SK-N-SH (cell line): ENCODE results near the gene MACO1. TPM values are rescaled to one million over a fixed set of nuclear protein-coding genes. Genes with fewer than 3 reads are reported as not detected.

Source experiments
- CTCF ChIA-PET: fragments of 300-600, 350-600 bp; formaldehyde crosslinking; extraction: SDS; loops from one replicate; lab custom pipeline; 2021; lab: Yijun Ruan, JAX
- POLR2A ChIA-PET: fragments of 350-600 bp; sonication (Branson Sonifier 250); formaldehyde crosslinking; extraction: SDS; loops from one replicate; lab custom pipeline; 2020; ENCODE audit warnings: antibody characterized with exemption, inconsistent platforms; lab: Yijun Ruan, JAX
- DNase-seq: peaks from one replicate; pipeline ENCODE4 v3.0.0; 2012
- H2AFZ ChIP-seq: fragments of 200-600 bp; sonication (generic); 2 replicates; pipeline ENCODE4 v1.8.1; 2016; ENCODE audit warnings: antibody characterized with exemption, mild to moderate bottlenecking, low read depth
- H3F3A ChIP-seq: fragments of 200-600 bp; sonication (generic); replicated peaks from 2 replicates; pipeline ENCODE3; 2016; ENCODE audit warnings: antibody characterized with exemption, mild to moderate bottlenecking; ENCODE audit not compliant: insufficient read depth
- H3K27ac ChIP-seq, 2 experiments: fragments of 200-500 bp in 1 of 2; fragments of 200-600 bp in 1 of 2; sonication (Bioruptor generic) in 1 of 2; sonication (generic), shearing (Covaris generic) in 1 of 2; 2 replicates each; pipeline versions ENCODE4 v1.5.1 to v1.6.1; 2014 to 2016; ENCODE audit warnings: low read depth in 2 of 2, inconsistent platforms in 1 of 2, low read length in 1 of 2, mild to moderate bottlenecking in 1 of 2, mixed read lengths in 1 of 2
- H3K27me3 ChIP-seq: fragments of 200-600 bp; sonication (generic), shearing (Covaris generic); 2 replicates; pipeline ENCODE4 v1.6.1; 2016; ENCODE audit warnings: mixed run types; ENCODE audit not compliant: insufficient read depth
- H3K36me3 ChIP-seq, 2 experiments: fragments of 200-500 bp in 1 of 2; fragments of 200-600 bp in 1 of 2; sonication (Bioruptor generic) in 1 of 2; sonication (generic) in 1 of 2; replicated peaks in 1 of 2; 2 replicates each; pipeline versions ENCODE3 to v1.5.1; 2014 to 2016; ENCODE audit warnings: low read length in 1 of 2, mild to moderate bottlenecking in 1 of 2; ENCODE audit not compliant: insufficient read depth in 2 of 2, control insufficient read depth in 1 of 2
- H3K4me1 ChIP-seq, 2 experiments: fragments of 200-500 bp in 1 of 2; fragments of 200-600 bp in 1 of 2; sonication (Bioruptor generic) in 1 of 2; sonication (generic), shearing (Covaris generic) in 1 of 2; 2 replicates each; pipeline versions ENCODE4 v1.5.1 to v1.6.1; 2014 to 2016; ENCODE audit warnings: low read depth in 1 of 2, low read length in 1 of 2, mixed run types in 1 of 2; ENCODE audit not compliant: insufficient read depth in 2 of 2, control insufficient read depth in 1 of 2
- H3K4me2 ChIP-seq: fragments of 200-600 bp; sonication (generic), shearing (Covaris generic); 2 replicates; pipeline ENCODE4 v1.6.1; 2017; ENCODE audit warnings: mixed run types
- H3K4me3 ChIP-seq, 2 experiments: fragments of 200-500 bp in 1 of 2; fragments of 200-600 bp in 1 of 2; sonication (Bioruptor generic) in 1 of 2; sonication (generic), shearing (Covaris generic) in 1 of 2; 2 replicates each; pipeline versions ENCODE4 v1.5.1 to v1.8.1; 2014 to 2016; ENCODE audit warnings: low read depth in 2 of 2, inconsistent platforms in 1 of 2, low read length in 1 of 2, mild to moderate bottlenecking in 1 of 2, mixed read lengths in 1 of 2, moderate library complexity in 1 of 2
- H3K79me2 ChIP-seq: fragments of 200-600 bp; sonication (generic); 2 replicates; pipeline ENCODE4 v1.8.1; 2017; ENCODE audit warnings: mild to moderate bottlenecking; ENCODE audit not compliant: insufficient read depth
- H3K9ac ChIP-seq: fragments of 200-600 bp; sonication (generic); 2 replicates; pipeline ENCODE4 v1.6.1; 2017; ENCODE audit warnings: mixed run types
- H3K9me2 ChIP-seq: fragments of 200-600 bp; sonication (generic); 2 replicates; pipeline ENCODE4 v1.6.1; 2017; ENCODE audit warnings: mixed run types
- H3K9me3 ChIP-seq: fragments of 200-600 bp; sonication (generic); 2 replicates; pipeline ENCODE4 v1.6.1; 2017; ENCODE audit warnings: mixed run types, mild to moderate bottlenecking, moderate library complexity
- H4K20me1 ChIP-seq: fragments of 200-600 bp; sonication (generic); 2 replicates; pipeline ENCODE4 v1.6.1; 2017; ENCODE audit warnings: mild to moderate bottlenecking, mixed run types; ENCODE audit not compliant: insufficient read depth
- CHD2 ChIP-seq: fragments of 150-350 bp; IDR thresholded peaks from 2 replicates; pipeline ENCODE4 v1.6.1; 2018; ENCODE audit warnings: low read length; ENCODE audit not compliant: partially characterized antibody
- ELF1 ChIP-seq: IDR thresholded peaks from 2 replicates; pipeline ENCODE4 v1.4.0; 2012
- EP300 ChIP-seq, 2 experiments: IDR thresholded peaks; 2 replicates each; pipeline versions ENCODE4 v1.4.0 to v1.6.1; 2012; ENCODE audit warnings: borderline replicate concordance in 1 of 2, low read depth in 1 of 2, low read length in 1 of 2
- EZH2phosphoT487 ChIP-seq: fragments of 200-600 bp; sonication (generic); IDR thresholded peaks from 2 replicates; pipeline ENCODE4 v1.6.1; 2017; ENCODE audit warnings: low read depth, mixed run types, mild to moderate bottlenecking, antibody characterized with exemption, moderate library complexity, borderline replicate concordance
- FOXJ3 ChIP-seq: sonication (generic); formaldehyde crosslinking; IDR thresholded peaks from 2 replicates; pipeline ENCODE4 v1.5.1; 2020; ENCODE audit warnings: mild to moderate bottlenecking, missing genetic modification reagents
- MAX ChIP-seq: IDR thresholded peaks from 2 replicates; pipeline ENCODE4 v1.4.0; 2012; ENCODE audit warnings: low read depth
- MEF2A ChIP-seq: IDR thresholded peaks from 2 replicates; pipeline ENCODE4 v1.4.0; 2012; ENCODE audit warnings: low read depth, borderline replicate concordance
- MXI1 ChIP-seq: IDR thresholded peaks from 2 replicates; pipeline ENCODE4 v1.6.1; 2012; ENCODE audit warnings: mild to moderate bottlenecking, low read depth, low read length, improper control_type of control experiment
- NFIC ChIP-seq: IDR thresholded peaks from 2 replicates; pipeline ENCODE4 v1.4.0; 2012; ENCODE audit warnings: borderline replicate concordance
- NRF1 ChIP-seq: IDR thresholded peaks from 2 replicates; pipeline ENCODE4 v1.6.1; 2012; ENCODE audit warnings: low read depth, mild to moderate bottlenecking, low read length
- POLR2AphosphoS5 ChIP-seq: IDR thresholded peaks from 2 replicates; pipeline ENCODE4 v1.6.1; 2012; ENCODE audit warnings: low read depth, low read length
- RCOR1 ChIP-seq: fragments of 150-350 bp; IDR thresholded peaks from 2 replicates; pipeline ENCODE4 v1.6.1; 2017; ENCODE audit warnings: antibody characterized with exemption, low read length
- RFX5 ChIP-seq: IDR thresholded peaks from 2 replicates; pipeline ENCODE4 v1.6.1; 2012; ENCODE audit warnings: mild to moderate bottlenecking, improper control_type of control experiment, low read length
- SIN3A ChIP-seq: IDR thresholded peaks from 2 replicates; pipeline ENCODE4 v1.6.1; 2012; ENCODE audit warnings: low read depth, mild to moderate bottlenecking, low read length, moderate library complexity, borderline replicate concordance
- TAF1 ChIP-seq: IDR thresholded peaks from 2 replicates; pipeline ENCODE4 v1.6.1; 2012; ENCODE audit warnings: low read depth, mild to moderate bottlenecking, low read length, moderate library complexity, borderline replicate concordance
- USF1 ChIP-seq: IDR thresholded peaks from 2 replicates; pipeline ENCODE4 v1.4.0; 2012; ENCODE audit warnings: low read depth, borderline replicate concordance
- USF2 ChIP-seq: fragments of 150-350 bp; IDR thresholded peaks from 2 replicates; pipeline ENCODE4 v1.6.1; 2017; ENCODE audit warnings: antibody characterized with exemption, low read length, low read depth, borderline replicate concordance
- YY1 ChIP-seq: IDR thresholded peaks from 2 replicates; pipeline ENCODE4 v1.4.0; 2012; ENCODE audit warnings: low read depth, mild to moderate bottlenecking
- ZBTB33 ChIP-seq: IDR thresholded peaks from 2 replicates; pipeline ENCODE4 v1.4.0; 2012; ENCODE audit warnings: low read depth, borderline replicate concordance
- WGBS: methylation state at CpG from one replicate; pipeline ENCODE4 v1.1.6; 2017; ENCODE audit warnings: low lambda C conversion rate; 5-methylcytosine and 5-hydroxymethylcytosine counted together
- polyA plus RNA-seq, 3 experiments: library from polyadenylated mRNA; depleted of rRNA; stranded (reverse); fragments of >200 nt; gene quantifications; 2 replicates each; pipeline ENCODE4 v1.2.3, GENCODE V29; 2012

Gene MACO1
- polyA plus RNA-seq, 1 of the 3 experiments (the other 2 are of a cell fraction) = 6.9 TPM

- H3K36me3 ChIP-seq = no peaks in the 10 kb centered on the region
- peaks cover 0 to 3% of the 10 kb centered on the region in 2 experiments; a peak in 1 of 4 replicates for H3K4me1 ChIP-seq
- no peak overlapping the region for H2AFZ ChIP-seq
- WGBS = 74% methylated on average over 12 of the region's 12 CpGs
- H3K27ac ChIP-seq = no peak overlapping the region
- H3F3A ChIP-seq = no peaks in the 10 kb centered on the region
- CTCF ChIA-PET = interaction anchor here (0.9 to 3.1 kb wide), 5 partner anchors 9 to 283 kb away, joined by 3 to 12 read pairs (median 3); no protein-coding TSS in a partner anchor
- H3K9me3 ChIP-seq = no peaks in the 10 kb centered on the region
- POLR2A ChIA-PET = no interaction called here
- no peaks in the 10 kb centered on the region for H3K9me2 ChIP-seq
- H4K20me1 ChIP-seq = no peaks in the 10 kb centered on the region
- H3K4me2 ChIP-seq = no peak overlapping the region
- H3K27me3 ChIP-seq = no peaks in the 10 kb centered on the region; the same call in 1 of the 2 replicates
- H3K9ac ChIP-seq = no peak overlapping the region
- TF ChIP-seq YY1 (no peak), TAF1 (no peak), EP300 (IDR thresholded peaks at IDR 0.05; ENCODE audit: borderline replicate concordance in 1 of 2, low read depth in 1 of 2, low read length in 1 of 2) (no peak), USF2 (no peak), ELF1 (no peak), EZH2phosphoT487 (no peak), FOXJ3 (CRISPR knock-in tag) (no peak), RCOR1 (no peak), NFIC (no peak), USF1 (no peak), POLR2AphosphoS5 (no peak), MXI1 (no peak), MAX (no peak), NRF1 (no peak), MEF2A (no peak), ZBTB33 (no peak), CHD2 (no peak), SIN3A (no peak), RFX5 (no peak)
- DNase-seq = no peak
- H3K79me2 ChIP-seq = no peaks in the 10 kb centered on the region
- H3K4me3 ChIP-seq = no peak overlapping the region
Observed at GRCh38 chr1:25527226-25527846, 96.6 kb downstream of the MACO1 start.
